Measurements from ENCODE around the gene GHR.
A peak's percentile ranks its signal among the peaks of the same experiment; 100 is the strongest.

Gene GHR

DNA sequence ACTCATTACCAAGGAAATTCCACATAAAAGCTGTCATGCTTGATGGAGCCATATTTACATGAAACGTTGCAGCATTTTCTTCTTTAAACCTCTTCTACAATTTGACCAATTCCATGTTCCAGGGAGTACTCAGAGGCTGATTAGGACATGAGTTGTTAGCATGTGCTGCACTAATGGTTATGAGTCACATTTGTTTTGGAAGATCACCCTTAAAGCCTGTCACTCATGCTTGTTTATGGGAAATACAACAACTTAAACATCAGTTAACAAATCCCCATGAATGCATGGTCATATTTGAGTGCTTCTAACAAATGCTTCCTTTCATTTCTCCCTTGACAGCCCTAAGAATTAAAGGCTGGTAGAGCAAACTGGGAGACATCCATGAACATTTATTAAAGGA is 156.1 kb downstream of the GHR start:
- no peak overlapping the region for H3K27ac ChIP-seq
- TF ChIP-seq, protein P1, sequence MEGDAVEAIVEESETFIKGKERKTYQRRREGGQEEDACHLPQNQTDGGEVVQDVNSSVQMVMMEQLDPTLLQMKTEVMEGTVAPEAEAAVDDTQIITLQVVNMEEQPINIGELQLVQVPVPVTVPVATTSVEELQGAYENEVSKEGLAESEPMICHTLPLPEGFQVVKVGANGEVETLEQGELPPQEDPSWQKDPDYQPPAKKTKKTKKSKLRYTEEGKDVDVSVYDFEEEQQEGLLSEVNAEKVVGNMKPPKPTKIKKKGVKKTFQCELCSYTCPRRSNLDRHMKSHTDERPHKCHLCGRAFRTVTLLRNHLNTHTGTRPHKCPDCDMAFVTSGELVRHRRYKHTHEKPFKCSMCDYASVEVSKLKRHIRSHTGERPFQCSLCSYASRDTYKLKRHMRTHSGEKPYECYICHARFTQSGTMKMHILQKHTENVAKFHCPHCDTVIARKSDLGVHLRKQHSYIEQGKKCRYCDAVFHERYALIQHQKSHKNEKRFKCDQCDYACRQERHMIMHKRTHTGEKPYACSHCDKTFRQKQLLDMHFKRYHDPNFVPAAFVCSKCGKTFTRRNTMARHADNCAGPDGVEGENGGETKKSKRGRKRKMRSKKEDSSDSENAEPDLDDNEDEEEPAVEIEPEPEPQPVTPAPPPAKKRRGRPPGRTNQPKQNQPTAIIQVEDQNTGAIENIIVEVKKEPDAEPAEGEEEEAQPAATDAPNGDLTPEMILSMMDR (conservative IDR thresholded peaks at IDR 0.05): no peak

DNA sequence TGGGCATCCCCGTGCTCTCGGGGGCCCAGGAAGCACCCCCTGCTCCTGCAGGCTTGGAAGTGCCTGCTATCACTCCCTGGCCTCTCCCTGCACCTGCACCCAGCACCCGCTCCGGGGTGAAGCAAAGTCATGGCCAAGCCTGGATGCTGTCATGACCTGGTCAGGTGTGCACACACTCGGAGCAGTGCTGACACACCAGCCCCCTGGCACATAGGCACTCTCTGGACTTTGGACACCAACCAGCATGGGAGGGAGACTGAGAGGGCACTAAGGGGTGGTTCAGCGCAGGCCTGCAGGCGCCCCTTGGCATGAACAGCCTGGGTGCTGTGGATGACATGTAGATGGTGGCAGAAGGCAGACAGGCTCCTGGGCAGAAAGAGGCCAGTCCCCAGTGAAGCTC is 158.6 kb downstream of the GHR start:
- no peak overlapping the region for H3K27ac ChIP-seq
- TF ChIP-seq, protein P1 (conservative IDR thresholded peaks at IDR 0.05): no peak

DNA sequence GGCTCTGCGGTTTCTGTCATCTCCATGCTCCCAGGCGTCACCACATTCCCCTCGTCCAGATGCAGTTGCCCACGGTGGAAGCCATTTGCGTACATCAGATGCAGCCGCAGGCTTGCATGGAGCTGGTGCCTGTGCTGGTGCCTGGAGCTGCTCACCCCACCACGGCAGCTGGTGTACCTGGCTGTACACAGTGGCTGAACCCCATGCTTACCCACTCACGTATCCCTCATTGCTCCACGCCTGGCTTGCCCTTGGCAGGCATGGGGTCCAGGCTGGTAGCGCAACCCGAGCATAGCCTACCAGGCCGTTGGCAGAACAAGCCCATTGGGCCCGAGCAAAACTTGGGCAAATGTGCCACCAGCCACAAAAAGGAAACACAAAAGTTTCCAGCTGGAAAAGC is 159.5 kb downstream of the GHR start:
- TF ChIP-seq, protein P1 (conservative IDR thresholded peaks at IDR 0.05): no peak
- no peak overlapping the region for H3K27ac ChIP-seq

DNA sequence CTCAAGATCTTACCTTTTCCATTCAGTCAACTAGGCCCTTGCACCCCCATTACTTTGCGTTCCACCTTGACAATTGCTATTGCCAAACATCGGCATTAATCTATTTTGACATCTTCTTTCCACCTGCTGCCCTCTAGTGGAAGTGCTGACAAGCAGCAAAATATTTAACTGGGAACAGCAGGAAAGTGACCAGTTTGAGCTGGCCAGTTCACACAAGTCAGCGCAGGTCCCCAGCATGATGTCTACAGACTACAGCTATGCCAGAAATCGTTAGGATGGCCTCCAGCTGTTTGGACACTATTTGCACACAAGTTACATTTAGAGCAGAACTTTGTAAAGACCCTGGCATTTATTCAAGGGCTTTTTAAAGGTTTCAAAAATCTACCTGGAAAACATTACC is 160.1 kb downstream of the GHR start:
- no peak overlapping the region for H3K27ac ChIP-seq
- TF ChIP-seq, protein P1 (conservative IDR thresholded peaks at IDR 0.05): peak; percentile 89

DNA sequence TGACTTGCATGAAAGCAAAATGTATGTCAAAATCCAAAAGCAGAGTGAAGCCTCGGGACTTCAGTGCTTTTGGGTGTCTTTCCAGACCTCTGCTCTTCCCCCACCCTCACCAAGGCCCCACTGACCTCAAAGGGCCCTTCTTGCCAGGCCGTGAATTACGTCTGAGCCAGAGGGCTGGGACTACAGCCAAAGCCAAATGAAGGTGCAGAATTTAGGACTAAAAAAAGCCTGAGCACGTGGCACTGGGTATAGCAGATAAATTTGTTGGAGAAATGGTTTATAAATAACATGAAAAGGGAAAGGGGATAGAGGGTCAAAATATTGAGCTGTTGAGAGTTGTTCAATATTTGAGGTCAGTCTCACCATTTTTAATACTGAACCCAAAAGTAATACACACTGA is 163.4 kb downstream of the GHR start:
- TF ChIP-seq, protein P1 (conservative IDR thresholded peaks at IDR 0.05): no peak
- H3K27ac ChIP-seq: no peak overlapping the region

DNA sequence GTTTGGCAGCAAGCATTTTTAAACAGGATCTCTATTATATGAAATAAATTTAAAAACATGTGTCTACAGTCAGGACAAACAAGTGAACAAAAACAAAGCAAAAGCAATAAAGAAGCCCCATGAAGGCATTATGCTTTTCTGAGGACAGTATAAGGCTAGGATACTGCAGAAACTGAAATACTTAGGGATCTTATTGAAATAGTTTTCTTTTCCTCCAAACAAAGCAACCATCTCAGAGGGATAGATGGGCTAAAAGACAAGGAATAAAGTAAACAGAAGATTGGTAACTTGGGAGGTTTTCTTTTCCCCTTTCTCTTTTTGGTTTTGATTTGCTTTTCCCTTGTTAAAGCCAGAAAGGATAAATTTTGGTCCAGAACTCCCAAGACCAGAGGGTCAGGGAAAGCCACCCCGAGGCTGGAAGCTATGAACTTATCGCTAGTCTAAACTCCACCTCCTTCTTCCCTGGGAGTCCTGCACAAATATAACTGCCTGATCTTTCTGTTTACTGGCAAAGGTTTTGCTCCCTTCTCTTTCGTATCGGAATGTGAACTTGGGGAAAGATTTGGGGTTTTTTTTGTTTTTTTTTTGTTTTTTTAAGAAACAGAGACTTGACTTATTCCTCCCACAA is 164.0 kb downstream of the GHR start:
- TF ChIP-seq, protein P1 (conservative IDR thresholded peaks at IDR 0.05): no peak
- H3K27ac ChIP-seq: no peak overlapping the region

DNA sequence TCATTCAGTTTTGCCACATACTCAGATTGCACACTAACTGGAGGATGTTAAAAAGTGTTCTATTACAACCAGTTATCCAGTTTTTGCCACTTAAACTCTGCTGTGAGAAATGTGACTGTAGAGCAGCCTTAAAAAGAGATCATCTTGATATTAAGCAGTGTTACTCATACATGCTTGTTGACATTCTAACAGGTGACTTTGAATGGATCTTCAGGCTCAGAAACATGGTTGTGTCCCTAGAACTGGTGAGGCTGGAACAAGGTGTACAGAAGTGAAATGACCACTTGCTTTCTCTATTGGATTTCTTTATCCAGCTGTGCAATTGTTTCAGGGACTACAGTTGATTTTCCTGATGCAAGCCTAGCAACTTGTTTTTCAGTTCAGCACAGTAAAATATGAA is 167.3 kb downstream of the GHR start:
- TF ChIP-seq, protein P1 (conservative IDR thresholded peaks at IDR 0.05): no peak
- H3K27ac ChIP-seq: no peak overlapping the region
